Retinal pigment epithelial cell (primary cell): ENCODE results near the gene TEKT3.

Experiments used
- DNase-seq: peaks from one replicate; pipeline ENCODE4 v3.0.0-alpha.2; 2010; ENCODE audit warnings: low read depth
- H3K4me3 ChIP-seq: 2 replicates; pipeline ENCODE4 v1.5.1; 2011; ENCODE audit warnings: mild to moderate bottlenecking, low read length, control low read depth, moderate library complexity
- TF ChIP-seq, protein P1 (sequence below): conservative IDR thresholded peaks from 2 replicates; pipeline ENCODE4 v1.5.1; 2011; ENCODE audit warnings: low read depth, low read length, control low read depth, inconsistent platforms

Gene TEKT3

DNA sequence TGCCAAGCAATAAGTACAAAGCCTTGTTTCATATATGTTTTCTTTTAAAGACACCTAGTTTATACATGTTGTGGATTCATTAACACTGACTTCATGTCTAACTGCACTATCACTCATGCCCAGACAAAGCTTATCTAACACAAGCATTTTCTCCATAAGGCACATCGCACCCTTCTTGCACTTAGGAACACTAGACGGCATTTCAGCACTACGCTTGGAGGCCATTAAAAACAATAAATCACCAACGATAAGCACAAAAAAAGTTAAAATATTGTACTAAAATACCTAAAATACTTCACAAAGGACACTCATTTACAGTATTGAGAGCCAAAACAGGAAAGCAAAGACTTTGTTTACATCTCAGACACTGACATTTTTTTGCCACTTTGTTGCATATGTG is 39.0 kb upstream of the TEKT3 start:
- TF ChIP-seq, protein P1, sequence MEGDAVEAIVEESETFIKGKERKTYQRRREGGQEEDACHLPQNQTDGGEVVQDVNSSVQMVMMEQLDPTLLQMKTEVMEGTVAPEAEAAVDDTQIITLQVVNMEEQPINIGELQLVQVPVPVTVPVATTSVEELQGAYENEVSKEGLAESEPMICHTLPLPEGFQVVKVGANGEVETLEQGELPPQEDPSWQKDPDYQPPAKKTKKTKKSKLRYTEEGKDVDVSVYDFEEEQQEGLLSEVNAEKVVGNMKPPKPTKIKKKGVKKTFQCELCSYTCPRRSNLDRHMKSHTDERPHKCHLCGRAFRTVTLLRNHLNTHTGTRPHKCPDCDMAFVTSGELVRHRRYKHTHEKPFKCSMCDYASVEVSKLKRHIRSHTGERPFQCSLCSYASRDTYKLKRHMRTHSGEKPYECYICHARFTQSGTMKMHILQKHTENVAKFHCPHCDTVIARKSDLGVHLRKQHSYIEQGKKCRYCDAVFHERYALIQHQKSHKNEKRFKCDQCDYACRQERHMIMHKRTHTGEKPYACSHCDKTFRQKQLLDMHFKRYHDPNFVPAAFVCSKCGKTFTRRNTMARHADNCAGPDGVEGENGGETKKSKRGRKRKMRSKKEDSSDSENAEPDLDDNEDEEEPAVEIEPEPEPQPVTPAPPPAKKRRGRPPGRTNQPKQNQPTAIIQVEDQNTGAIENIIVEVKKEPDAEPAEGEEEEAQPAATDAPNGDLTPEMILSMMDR: no peak

DNA sequence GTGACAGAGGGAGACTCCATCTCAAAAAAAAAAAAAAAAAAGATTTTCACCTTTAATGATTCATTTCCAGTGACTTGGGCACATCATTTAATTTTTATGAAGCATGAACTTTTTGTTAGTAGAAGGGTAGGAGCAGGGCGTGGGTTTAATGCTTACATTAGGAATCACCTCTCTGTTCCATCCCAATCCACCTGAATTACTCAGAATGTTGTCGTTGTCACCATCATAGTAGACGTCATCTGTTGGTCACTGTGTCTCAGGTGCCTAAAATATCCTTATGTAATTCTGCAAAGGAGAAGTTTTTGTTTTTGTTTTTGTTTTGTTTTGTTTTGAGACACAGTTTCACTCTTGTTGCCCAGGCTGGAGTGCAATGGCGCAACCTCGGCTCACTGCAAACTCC is 38.3 kb upstream of the TEKT3 start:
- no peak overlapping the region for H3K4me3 ChIP-seq
- no peak for DNase-seq
- TF ChIP-seq, protein P1: no peak

More for the DNA sequence above, 39.0 kb upstream of the TEKT3 start:
- no peak for DNase-seq
- H3K4me3 ChIP-seq: no peak overlapping the region

DNA sequence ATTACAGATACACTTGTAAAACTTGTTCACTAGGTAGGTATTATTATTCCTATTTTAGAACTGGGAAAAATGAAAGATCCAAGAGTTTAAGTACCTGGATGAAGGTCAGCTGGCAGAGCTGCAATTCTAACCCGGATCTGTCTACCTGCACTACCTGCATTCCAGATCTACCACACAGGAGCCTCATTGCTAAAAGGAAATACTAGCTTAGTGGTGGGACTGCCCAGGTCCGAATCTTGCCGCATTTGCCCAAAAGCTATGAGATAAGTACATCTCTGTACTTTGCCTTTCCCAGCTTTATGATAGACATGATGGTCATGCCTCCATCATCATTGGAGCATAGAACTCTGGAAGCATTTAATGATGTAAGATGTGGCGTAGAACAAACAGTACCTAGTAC is 36.8 kb upstream of the TEKT3 start:
- TF ChIP-seq, protein P1: no peak
- no peak overlapping the region for H3K4me3 ChIP-seq
- DNase-seq: no peak

DNA sequence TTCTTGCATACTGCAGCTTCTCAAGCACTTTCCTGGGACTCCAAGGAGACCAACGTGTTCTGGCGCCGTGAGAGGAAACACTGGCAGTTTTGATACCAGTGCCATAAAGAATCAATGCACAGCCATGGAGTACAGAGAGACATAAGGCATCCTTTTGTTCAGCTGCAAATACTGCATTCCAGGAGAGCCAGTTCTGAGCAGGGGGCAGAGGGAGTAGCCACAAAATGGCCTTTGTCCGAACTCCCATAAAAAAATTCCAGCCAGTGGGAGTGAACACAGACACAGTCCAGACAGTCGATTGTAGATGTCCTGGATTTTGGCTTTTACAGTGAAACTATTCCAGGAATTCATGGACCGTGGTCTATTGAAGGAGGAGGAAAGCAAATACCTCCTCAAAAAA is 36.2 kb upstream of the TEKT3 start:
- peak overlapping the region; percentile 41 for H3K4me3 ChIP-seq
- TF ChIP-seq, protein P1: no peak
- DNase-seq: peak; percentile 68

- DNase-seq: no peak
- H3K4me3 ChIP-seq: peak overlapping the region; percentile 41
Measured at GRCh38 chr17:15377200-15377599, 35.8 kb upstream of the TEKT3 start.

GRCh38 chr17:15371376-15372130 is 30.2 kb upstream of the TEKT3 start:
- no peak overlapping the region for H3K4me3 ChIP-seq
- DNase-seq: no peak
- TF ChIP-seq, protein P1: no peak

More at GRCh38 chr17:15377200-15377599, 35.8 kb upstream of the TEKT3 start:
- TF ChIP-seq, protein P1: peak; percentile 40

GRCh38 chr17:15368600-15368999 is 27.2 kb upstream of the TEKT3 start:
- no peak overlapping the region for H3K4me3 ChIP-seq
- DNase-seq: no peak
- TF ChIP-seq, protein P1: no peak
